ENCODE results near the gene UNC45B.
"Not testable (repeated sequence)": the region's sequence is repeated elsewhere in the genome, so short reads cannot be mapped to it uniquely, and the experiment has no call there.

The UNC45B gene

DNA sequence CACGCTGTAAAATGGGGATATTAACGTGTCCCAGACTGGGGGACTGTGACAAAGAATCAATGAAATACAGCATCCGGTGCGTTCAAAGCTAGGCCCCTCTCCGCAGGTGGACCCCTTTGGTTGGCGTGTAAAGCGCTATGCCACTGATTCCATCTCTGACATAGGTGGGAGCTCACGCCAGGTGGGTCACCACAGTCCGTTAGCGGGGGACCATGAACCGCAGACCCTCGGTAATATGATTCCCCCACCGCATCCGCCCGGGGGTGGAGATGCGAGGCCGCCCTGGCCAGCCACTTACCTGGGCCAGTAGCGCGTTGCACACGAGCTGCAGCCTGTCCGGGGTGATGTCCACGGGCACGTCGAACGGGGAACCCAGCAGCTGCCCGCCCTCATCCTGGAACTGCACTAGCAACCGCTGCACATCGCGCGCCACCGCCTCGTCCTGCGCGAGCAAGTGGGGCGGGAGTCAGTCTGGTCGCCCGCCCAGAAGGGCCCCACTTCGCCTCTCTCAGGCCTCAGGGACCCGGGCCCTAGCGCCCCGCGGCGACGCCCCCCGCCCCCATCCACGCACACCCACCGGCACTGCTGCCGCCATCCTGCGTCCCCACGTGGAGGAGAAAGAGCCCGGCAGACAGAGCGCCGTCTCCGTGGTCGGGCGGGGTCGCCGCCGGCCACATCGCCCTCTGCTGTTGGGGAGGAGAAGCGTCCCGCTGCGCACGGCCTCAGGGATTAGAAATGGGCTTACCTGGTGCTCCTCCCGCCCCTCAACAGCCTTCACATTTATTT, 5.7 kb upstream of the UNC45B start, which contains the start of gene NLE1:
Gene NLE1, minus strand, starts transcription at position 623 of the 786 bp plus-strand sequence. Its CDS starts 28 bp downstream, at position 595.
- peak; percentile 93 for DNase-seq

GRCh38 chr17:35142467-35142796, 5.2 kb upstream of the UNC45B start:
- no peak for DNase-seq

- no peak for DNase-seq
Observed at GRCh38 chr17:35144840-35145239, 2.8 kb upstream of the UNC45B start.

GRCh38 chr17:35146214-35146833, 1.3 kb upstream of the UNC45B start:
- DNase-seq: no peak

DNA sequence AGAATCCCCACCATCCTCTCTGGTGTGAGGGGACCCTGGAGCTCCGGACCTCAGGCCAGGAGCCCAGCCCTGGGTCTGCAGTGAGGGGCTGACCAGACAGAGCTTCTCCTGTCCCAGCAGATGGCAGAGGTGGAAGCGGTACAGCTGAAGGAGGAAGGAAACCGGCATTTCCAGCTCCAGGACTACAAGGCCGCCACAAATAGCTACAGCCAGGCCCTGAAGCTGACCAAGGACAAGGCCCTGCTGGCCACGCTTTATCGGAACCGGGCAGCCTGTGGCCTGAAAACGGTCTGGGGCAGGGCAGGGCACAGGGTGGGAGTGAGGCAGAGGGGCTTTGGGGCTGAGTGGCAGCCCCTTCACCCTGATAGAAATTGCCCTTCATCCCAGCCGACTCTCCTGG, 527 bp downstream of the UNC45B start:
- no peak for DNase-seq

DNA sequence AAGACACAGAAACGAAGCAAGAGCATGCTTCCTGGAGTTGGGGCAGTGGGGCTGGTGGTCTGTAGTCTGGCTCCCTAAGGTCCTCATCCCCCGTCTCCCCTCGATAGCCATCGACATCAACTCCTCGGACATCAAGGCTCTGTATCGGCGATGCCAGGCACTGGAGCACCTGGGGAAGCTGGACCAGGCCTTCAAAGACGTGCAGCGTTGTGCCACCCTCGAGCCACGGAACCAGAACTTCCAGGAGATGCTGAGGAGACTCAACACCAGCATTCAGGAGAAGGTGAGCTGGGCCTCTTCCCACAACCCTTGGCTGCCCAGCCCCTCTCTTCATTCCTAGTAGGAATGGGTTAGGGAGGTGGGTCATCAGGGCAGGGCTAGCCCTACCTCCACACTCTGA, 2.3 kb downstream of the UNC45B start:
- DNase-seq: no peak

GRCh38 chr17:35151080-35151479, 3.5 kb downstream of the UNC45B start:
- not testable (repeated sequence) for DNase-seq

DNA sequence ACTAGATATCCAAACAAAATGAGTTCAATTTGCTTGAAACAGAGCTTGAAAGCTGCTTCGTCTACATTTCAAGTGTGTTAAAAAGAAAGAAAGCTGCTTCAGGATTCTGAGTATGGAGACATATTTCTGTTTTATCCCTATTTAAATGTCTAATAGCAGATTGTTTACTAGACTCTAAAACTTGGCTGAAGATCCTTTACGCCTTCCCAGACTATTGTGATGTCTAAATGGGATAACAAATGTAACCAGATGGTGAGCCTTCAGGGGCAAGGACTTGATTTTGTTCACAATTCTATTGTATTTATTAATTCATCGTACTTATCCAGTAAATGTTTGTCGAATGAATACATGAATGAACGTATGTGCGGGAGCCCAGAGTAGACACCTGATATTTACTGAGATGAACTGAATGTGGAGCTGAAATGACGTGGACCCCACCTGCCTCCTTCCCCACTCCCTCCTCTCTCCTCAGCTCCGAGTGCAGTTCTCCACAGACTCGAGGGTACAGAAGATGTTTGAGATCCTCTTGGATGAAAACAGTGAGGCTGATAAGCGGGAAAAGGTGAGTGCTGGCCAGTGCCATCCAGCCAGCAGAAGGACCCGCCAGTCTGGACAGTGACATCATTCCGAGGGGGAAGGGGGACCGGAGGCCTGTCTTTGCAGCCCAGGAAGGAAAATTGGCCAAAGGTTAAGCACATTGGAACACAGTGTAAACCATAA, 5.0 kb downstream of the UNC45B start:
- DNase-seq: no peak

DNA sequence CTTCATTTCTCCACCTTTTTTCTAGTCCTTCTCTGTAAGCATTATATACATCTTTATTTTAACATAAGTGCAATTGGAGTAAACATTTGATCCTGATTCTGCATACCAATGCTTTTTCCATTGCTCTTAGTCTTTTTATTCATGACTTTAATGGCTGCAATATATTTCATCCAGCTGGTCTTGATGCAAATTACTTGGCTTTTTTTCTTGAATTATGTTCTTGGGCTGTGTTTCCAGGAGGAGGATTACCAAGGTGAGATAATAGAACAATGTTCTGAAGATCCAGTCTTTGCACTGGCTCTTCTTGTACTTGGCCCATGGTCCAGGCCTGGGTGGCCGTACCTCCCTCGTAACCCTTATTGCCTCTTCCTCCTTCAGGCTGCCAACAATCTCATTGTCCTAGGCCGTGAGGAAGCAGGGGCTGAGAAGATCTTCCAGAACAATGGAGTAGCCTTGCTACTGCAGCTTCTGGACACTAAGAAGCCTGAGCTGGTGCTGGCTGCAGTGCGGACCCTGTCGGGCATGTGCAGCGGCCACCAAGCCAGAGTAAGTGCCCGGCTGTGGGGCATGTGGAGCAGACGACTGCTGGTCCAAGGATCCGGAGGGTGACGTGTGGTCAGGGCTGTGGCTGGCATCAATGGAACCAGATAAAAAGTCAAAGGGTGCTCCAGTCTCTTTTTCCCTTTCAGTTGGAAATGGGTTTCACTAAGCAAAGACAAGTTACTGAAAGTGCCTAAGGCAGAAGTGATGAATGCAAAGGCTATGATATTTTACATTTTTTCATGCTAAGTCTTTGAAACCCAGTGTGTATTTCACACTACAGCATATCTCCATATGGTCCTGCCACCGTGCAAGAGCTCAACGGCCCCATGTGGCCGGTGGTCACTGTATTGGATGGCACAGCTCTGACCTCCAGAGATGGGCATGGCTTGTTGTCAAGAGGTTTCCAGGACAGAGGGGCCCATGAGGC, 6.9 kb downstream of the UNC45B start:
- DNase-seq: no peak

DNA sequence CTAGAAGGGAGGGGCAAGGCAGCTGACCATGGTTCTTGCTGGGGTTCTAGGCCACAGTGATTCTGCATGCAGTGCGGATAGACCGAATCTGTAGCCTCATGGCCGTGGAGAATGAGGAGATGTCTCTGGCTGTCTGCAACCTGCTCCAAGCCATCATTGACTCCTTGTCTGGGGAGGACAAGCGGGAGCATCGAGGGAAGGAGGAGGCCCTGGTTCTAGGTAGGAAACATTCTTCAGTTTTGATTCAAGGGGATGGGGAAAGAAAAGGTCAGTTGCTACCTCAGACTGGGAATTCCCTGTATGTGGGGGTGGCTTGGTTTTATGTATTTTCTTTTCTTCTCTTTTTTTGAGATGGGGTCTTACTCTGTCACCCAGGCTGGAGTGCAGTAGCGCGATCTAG, 7.6 kb downstream of the UNC45B start:
- no peak for DNase-seq

DNA sequence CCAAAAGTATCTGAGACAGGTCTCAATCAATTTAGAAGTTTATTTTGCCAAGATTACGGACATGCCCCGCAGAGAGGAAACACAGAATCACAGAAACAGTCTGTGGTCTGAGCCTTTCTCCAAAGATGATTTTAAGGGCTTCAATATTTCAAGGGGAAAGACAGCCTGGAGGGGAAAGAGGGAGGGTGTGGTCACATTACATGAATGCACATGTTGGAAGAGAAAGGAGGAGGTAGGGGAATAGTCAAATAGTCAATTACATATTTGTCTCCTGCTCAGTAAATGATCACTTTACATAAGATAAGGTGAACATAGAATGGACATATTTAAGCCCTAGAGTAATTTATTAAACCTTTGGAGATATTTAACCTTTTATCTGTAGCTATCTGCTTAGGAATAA, 12.3 kb downstream of the UNC45B start:
- no peak for DNase-seq

DNA sequence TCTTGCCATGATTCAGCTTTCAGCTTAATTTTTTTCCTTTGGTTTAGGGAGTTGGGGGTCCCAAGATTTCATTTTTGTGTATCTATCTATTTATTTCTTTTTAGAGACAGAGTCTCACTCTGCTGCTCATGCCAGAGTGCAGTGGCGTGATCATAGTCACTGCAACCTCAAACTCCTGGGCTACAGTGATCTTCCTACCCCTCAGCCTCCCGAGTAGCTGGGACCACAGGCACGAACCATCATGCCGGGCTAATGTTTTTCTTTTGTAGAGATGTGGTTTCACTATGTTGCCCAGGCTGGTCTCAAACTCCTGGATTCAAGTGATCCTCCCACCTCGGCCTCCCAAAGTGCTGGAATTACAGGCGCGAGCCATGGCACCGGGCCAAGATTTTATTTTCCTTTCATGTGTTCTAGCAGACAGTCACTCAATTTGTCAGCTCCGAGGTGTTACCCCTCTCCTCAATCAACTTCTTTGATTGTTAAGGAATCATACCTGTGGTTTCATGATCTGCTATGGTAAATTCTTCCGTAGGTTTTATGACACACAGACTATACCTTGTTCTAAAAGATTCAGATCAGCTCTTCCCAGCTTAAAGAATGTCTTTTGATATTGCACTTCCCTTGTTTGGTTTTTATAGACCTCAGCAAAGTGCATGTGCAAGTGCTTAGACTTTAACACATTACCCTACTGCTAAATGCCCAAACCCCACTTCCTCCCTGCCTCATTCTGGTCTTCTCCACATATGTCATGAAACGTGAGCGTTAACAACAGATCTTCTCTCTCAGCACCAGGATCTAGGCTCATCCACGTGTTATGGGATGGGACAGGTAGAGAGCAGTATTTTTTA, 13.0 kb downstream of the UNC45B start:
- no peak for DNase-seq

GRCh38 chr17:35161281-35161761, 13.7 kb downstream of the UNC45B start:
- DNase-seq: no peak

GRCh38 chr17:35162755-35163154, 15.1 kb downstream of the UNC45B start:
- no peak for DNase-seq

- DNase-seq: no peak
Observed at GRCh38 chr17:35163886-35164285, 16.3 kb downstream of the UNC45B start.

GRCh38 chr17:35164716-35165115, 17.1 kb downstream of the UNC45B start:
- DNase-seq: no peak

DNA sequence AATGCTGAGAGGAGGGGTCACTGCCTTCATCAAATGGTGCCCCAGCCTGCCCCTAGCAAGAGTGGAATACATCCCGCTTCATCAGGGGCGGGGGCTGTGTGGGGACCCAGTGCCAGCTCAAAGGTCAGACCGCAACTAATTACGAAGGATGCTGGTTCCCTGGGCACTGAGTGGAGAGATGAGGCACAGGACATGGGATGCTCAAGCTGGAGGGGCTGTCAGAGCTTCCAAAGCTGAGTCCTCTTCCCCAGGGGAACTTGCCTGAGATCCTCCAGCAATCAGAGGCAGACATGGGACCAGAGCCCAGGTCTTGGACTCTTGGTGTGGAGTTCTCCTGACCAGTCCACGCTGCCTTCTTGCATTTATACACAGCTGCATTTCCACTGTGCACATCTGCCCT, 18.9 kb downstream of the UNC45B start:
- DNase-seq: no peak

- no peak for DNase-seq
Observed at GRCh38 chr17:35167046-35167445, 19.4 kb downstream of the UNC45B start.

GRCh38 chr17:35167666-35168065, 20.0 kb downstream of the UNC45B start:
- no peak for DNase-seq

DNA sequence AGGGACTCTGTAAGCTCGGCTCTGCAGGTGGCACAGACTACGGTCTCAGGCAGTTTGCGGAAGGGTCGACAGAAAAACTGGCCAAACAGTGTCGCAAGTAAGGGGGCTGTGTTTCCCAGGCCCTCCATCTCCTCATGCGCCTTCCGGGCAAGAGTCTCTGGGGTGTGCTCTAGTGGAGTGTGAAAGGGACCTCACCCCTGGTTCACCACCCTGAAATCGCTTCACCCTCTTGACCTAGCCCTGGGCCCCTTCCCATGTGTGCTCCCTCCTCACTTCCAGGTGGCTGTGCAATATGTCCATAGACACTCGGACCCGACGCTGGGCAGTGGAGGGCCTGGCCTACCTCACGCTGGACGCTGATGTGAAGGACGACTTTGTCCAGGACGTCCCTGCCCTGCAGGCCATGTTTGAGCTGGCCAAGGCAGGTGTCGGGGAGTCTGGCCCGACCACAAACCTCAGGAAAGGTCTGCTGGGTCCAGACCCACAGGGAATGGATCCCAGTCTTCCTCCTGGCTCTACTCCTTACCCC, 22.3 kb downstream of the UNC45B start:
- DNase-seq: no peak
